ENCODE data around the gene KRT1.

The KRT1 gene

GRCh38 chr12:52655251-52655650, 25.0 kb downstream of the KRT1 start:
- Histone ChIP-seq H3K18ac (ENCODE audit: low read length) (no peak overlapping the region), H3K23ac (ENCODE audit: low read depth, low read length, poor library complexity) (no peak overlapping the region), H3K14ac (ENCODE audit: low read length) (no peak overlapping the region), H2BK12ac (ENCODE audit: low read length) (no peak overlapping the region), H3K4me1 (ENCODE audit: control insufficient read depth in 2 of 2, insufficient read depth in 1 of 2, low read depth in 1 of 2, low read length in 2 of 2) (peaks cover 0 to 2% of the 10 kb centered on the region in 2 donors), H3K9me3 (replicated peaks in 1 of 2; ENCODE audit: control insufficient read depth in 2 of 2, insufficient read depth in 1 of 2, low read depth in 1 of 2, low read length in 2 of 2) (peaks cover 0 to 2% of the 10 kb centered on the region in 2 donors), H4K91ac (ENCODE audit: low read depth, low read length, poor library complexity) (no peak overlapping the region), H3K4ac (ENCODE audit: low read length) (no peak overlapping the region), H3K4me2 (ENCODE audit: insufficient read depth, low read length, poor library complexity, severe bottlenecking) (no peak overlapping the region), H2BK15ac (ENCODE audit: low read length) (no peak overlapping the region), H4K8ac (ENCODE audit: low read depth, low read length) (no peak overlapping the region), H2AFZ (ENCODE audit: low read length) (no peak overlapping the region), H3K9ac (ENCODE audit: low read depth, low read length, poor library complexity) (no peak overlapping the region), H2BK5ac (ENCODE audit: low read length) (no peak overlapping the region), H2BK120ac (ENCODE audit: low read depth, low read length) (no peak overlapping the region), H3K36me3 (replicated peaks in 1 of 2; ENCODE audit: control insufficient read depth in 2 of 2, insufficient read depth in 2 of 2, low read length in 2 of 2) (no peaks in the 10 kb centered on the region), H3K27me3 (ENCODE audit: control insufficient read depth in 3 of 3, insufficient read depth in 3 of 3, low read depth in 1 of 3, low read length in 3 of 3) (peaks cover 0 to 5% (median 0%) of the 10 kb centered on the region in 3 experiments), H3K4me3 (ENCODE audit: low read length in 2 of 2) (no peak overlapping the region), H3K79me1 (ENCODE audit: low read depth, low read length) (no peaks in the 10 kb centered on the region), H2AK5ac (ENCODE audit: low read depth, low read length) (no peak overlapping the region), H3K27ac (replicated peaks; ENCODE audit: low read length) (no peak overlapping the region)
- DNase-seq (ENCODE audit: low spot score) = no peak
- WGBS, 2 donors (ENCODE audit: extremely low coverage in 2 of 2, insufficient read length in 2 of 2, insufficient replicate concordance in 1 of 2) = no CpG with 5 or more reads among the region's 6 CpGs

GRCh38 chr12:52651726-52652261, 28.4 kb downstream of the KRT1 start, which contains the start of gene KRT2:
Gene KRT2, minus strand, starts transcription at chr12:52652211. Its CDS starts 69 bp downstream, at chr12:52652142.
- DNase-seq (ENCODE audit: low spot score) = no peak
- H3K9ac ChIP-seq (ENCODE audit: low read depth, low read length, poor library complexity) = no peak within 1 kb of the TSS
- H2AFZ ChIP-seq (ENCODE audit: low read length) = no peak within 1 kb of the TSS
- no peak within 1 kb of the TSS for H2BK5ac ChIP-seq (ENCODE audit: low read length)
- no peak within 1 kb of the TSS for H3K4ac ChIP-seq (ENCODE audit: low read length)
- H3K27me3 ChIP-seq (ENCODE audit: control insufficient read depth in 3 of 3, insufficient read depth in 3 of 3, low read depth in 1 of 3, low read length in 3 of 3) = no peaks in the 10 kb centered on the region
- H3K4me2 ChIP-seq (ENCODE audit: insufficient read depth, low read length, poor library complexity, severe bottlenecking) = no peak within 1 kb of the TSS
- H3K9me3 ChIP-seq (replicated peaks in 1 of 2; ENCODE audit: control insufficient read depth in 2 of 2, insufficient read depth in 1 of 2, low read depth in 1 of 2, low read length in 2 of 2) = peaks cover 0 to 2% of the 10 kb centered on the region in 2 donors
- no peak within 1 kb of the TSS for H2BK12ac ChIP-seq (ENCODE audit: low read length)
- no peak within 1 kb of the TSS for H4K91ac ChIP-seq (ENCODE audit: low read depth, low read length, poor library complexity)
- peak within 1 kb of the TSS; percentile 61 for H2BK120ac ChIP-seq (ENCODE audit: low read depth, low read length)
- no peak within 1 kb of the TSS for H3K18ac ChIP-seq (ENCODE audit: low read length)
- WGBS, 2 donors (ENCODE audit: extremely low coverage in 2 of 2, insufficient read length in 2 of 2, insufficient replicate concordance in 1 of 2) = no CpG with 5 or more reads among the region's 16 CpGs
- H3K4me3 ChIP-seq (ENCODE audit: low read length in 2 of 2) = no peak within 1 kb of the TSS
- H3K4me1 ChIP-seq (ENCODE audit: control insufficient read depth in 2 of 2, insufficient read depth in 1 of 2, low read depth in 1 of 2, low read length in 2 of 2) = peaks cover 0 to 6% of the 10 kb centered on the region in 2 donors
- H3K27ac ChIP-seq (replicated peaks; ENCODE audit: low read length) = no peak within 1 kb of the TSS
- H4K8ac ChIP-seq (ENCODE audit: low read depth, low read length) = no peak within 1 kb of the TSS
- no peak within 1 kb of the TSS for H3K23ac ChIP-seq (ENCODE audit: low read depth, low read length, poor library complexity)
- no peak within 1 kb of the TSS for H2AK5ac ChIP-seq (ENCODE audit: low read depth, low read length)
- H3K36me3 ChIP-seq (replicated peaks in 1 of 2; ENCODE audit: control insufficient read depth in 2 of 2, insufficient read depth in 2 of 2, low read length in 2 of 2) = no peaks in the 10 kb centered on the region
- H3K14ac ChIP-seq (ENCODE audit: low read length) = no peak within 1 kb of the TSS
- no peak within 1 kb of the TSS for H2BK15ac ChIP-seq (ENCODE audit: low read length)
- no peaks in the 10 kb centered on the region for H3K79me1 ChIP-seq (ENCODE audit: low read depth, low read length)

GRCh38 chr12:52650520-52651081, 29.6 kb downstream of the KRT1 start:
- no peaks in the 10 kb centered on the region for H3K27me3 ChIP-seq (ENCODE audit: control insufficient read depth in 3 of 3, insufficient read depth in 3 of 3, low read depth in 1 of 3, low read length in 3 of 3)

GRCh38 chr12:52649066-52649465, 31.1 kb downstream of the KRT1 start:
- H3K4me2 ChIP-seq (ENCODE audit: insufficient read depth, low read length, poor library complexity, severe bottlenecking) = no peak overlapping the region
- no peak overlapping the region for H2AK5ac ChIP-seq (ENCODE audit: low read depth, low read length)
- H3K36me3 ChIP-seq (replicated peaks in 1 of 2; ENCODE audit: control insufficient read depth in 2 of 2, insufficient read depth in 2 of 2, low read length in 2 of 2) = no peaks in the 10 kb centered on the region
- DNase-seq (ENCODE audit: low spot score) = no peak
- H2AFZ ChIP-seq (ENCODE audit: low read length) = no peak overlapping the region
- no peak overlapping the region for H2BK15ac ChIP-seq (ENCODE audit: low read length)
- H3K79me1 ChIP-seq (ENCODE audit: low read depth, low read length) = no peaks in the 10 kb centered on the region
- H4K8ac ChIP-seq (ENCODE audit: low read depth, low read length) = no peak overlapping the region
- no peak overlapping the region for H2BK120ac ChIP-seq (ENCODE audit: low read depth, low read length)
- no peak overlapping the region for H3K14ac ChIP-seq (ENCODE audit: low read length)
- no peak overlapping the region for H3K18ac ChIP-seq (ENCODE audit: low read length)
- H3K4me3 ChIP-seq (ENCODE audit: low read length in 2 of 2) = no peak overlapping the region
- peaks cover 0 to 5% (median 0%) of the 10 kb centered on the region in 3 experiments for H3K27me3 ChIP-seq (ENCODE audit: control insufficient read depth in 3 of 3, insufficient read depth in 3 of 3, low read depth in 1 of 3, low read length in 3 of 3)
- H3K4me1 ChIP-seq (ENCODE audit: control insufficient read depth in 2 of 2, insufficient read depth in 1 of 2, low read depth in 1 of 2, low read length in 2 of 2) = peaks cover 0 to 3% of the 10 kb centered on the region in 2 donors
- H3K4ac ChIP-seq (ENCODE audit: low read length) = no peak overlapping the region
- no CpG with 5 or more reads among the region's 6 CpGs for WGBS, 2 donors (ENCODE audit: extremely low coverage in 2 of 2, insufficient read length in 2 of 2, insufficient replicate concordance in 1 of 2)
- H2BK5ac ChIP-seq (ENCODE audit: low read length) = no peak overlapping the region
- H3K27ac ChIP-seq (replicated peaks; ENCODE audit: low read length) = no peak overlapping the region
- H3K9ac ChIP-seq (ENCODE audit: low read depth, low read length, poor library complexity) = no peak overlapping the region
- H3K23ac ChIP-seq (ENCODE audit: low read depth, low read length, poor library complexity) = no peak overlapping the region
- no peak overlapping the region for H2BK12ac ChIP-seq (ENCODE audit: low read length)
- peaks cover 0 to 2% of the 10 kb centered on the region in 2 donors for H3K9me3 ChIP-seq (replicated peaks in 1 of 2; ENCODE audit: control insufficient read depth in 2 of 2, insufficient read depth in 1 of 2, low read depth in 1 of 2, low read length in 2 of 2)
- no peak overlapping the region for H4K91ac ChIP-seq (ENCODE audit: low read depth, low read length, poor library complexity)

More at GRCh38 chr12:52650520-52651081, 29.6 kb downstream of the KRT1 start:
- Histone ChIP-seq H4K91ac (ENCODE audit: low read depth, low read length, poor library complexity) (no peak overlapping the region), H3K4me1 (ENCODE audit: control insufficient read depth in 2 of 2, insufficient read depth in 1 of 2, low read depth in 1 of 2, low read length in 2 of 2) (peaks cover 0 to 3% of the 10 kb centered on the region in 2 donors), H2AFZ (ENCODE audit: low read length) (no peak overlapping the region), H3K18ac (ENCODE audit: low read length) (no peak overlapping the region), H2BK120ac (ENCODE audit: low read depth, low read length) (no peak overlapping the region), H3K9ac (ENCODE audit: low read depth, low read length, poor library complexity) (no peak overlapping the region), H3K4ac (ENCODE audit: low read length) (no peak overlapping the region), H3K4me2 (ENCODE audit: insufficient read depth, low read length, poor library complexity, severe bottlenecking) (no peak overlapping the region), H2AK5ac (ENCODE audit: low read depth, low read length) (no peak overlapping the region), H2BK12ac (ENCODE audit: low read length) (no peak overlapping the region), H3K4me3 (ENCODE audit: low read length in 2 of 2) (no peak overlapping the region), H3K79me1 (ENCODE audit: low read depth, low read length) (no peaks in the 10 kb centered on the region), H3K27ac (replicated peaks; ENCODE audit: low read length) (no peak overlapping the region), H3K14ac (ENCODE audit: low read length) (no peak overlapping the region), H3K23ac (ENCODE audit: low read depth, low read length, poor library complexity) (no peak overlapping the region), H2BK5ac (ENCODE audit: low read length) (no peak overlapping the region), H2BK15ac (ENCODE audit: low read length) (no peak overlapping the region), H4K8ac (ENCODE audit: low read depth, low read length) (no peak overlapping the region), H3K9me3 (replicated peaks in 1 of 2; ENCODE audit: control insufficient read depth in 2 of 2, insufficient read depth in 1 of 2, low read depth in 1 of 2, low read length in 2 of 2) (peaks cover 0 to 2% of the 10 kb centered on the region in 2 donors), H3K36me3 (replicated peaks in 1 of 2; ENCODE audit: control insufficient read depth in 2 of 2, insufficient read depth in 2 of 2, low read length in 2 of 2) (no peaks in the 10 kb centered on the region)
- DNase-seq (ENCODE audit: low spot score) = no peak
- no CpG with 5 or more reads among the region's 12 CpGs for WGBS, 2 donors (ENCODE audit: extremely low coverage in 2 of 2, insufficient read length in 2 of 2, insufficient replicate concordance in 1 of 2)

Data from neuronal stem cell (in vitro differentiated cells).